Neuron (in vitro differentiated cells): Measurements from ENCODE around the gene MRPS25.

ENCODE experiments used
- H2AFZ ChIP-seq: one replicate; pipeline ENCODE4 v1.6.1; 2013; ENCODE audit warnings: low read depth, mild to moderate bottlenecking, inconsistent platforms, low read length, moderate library complexity
- H3K27me3 ChIP-seq: one replicate; pipeline ENCODE4 v1.6.1; 2013; ENCODE audit warnings: low read length; ENCODE audit not compliant: insufficient read depth
- H3K36me3 ChIP-seq: one replicate; pipeline ENCODE4 v1.6.1; 2013; ENCODE audit warnings: low read length; ENCODE audit not compliant: insufficient read depth
- H3K4me1 ChIP-seq: one replicate; pipeline ENCODE4 v1.6.1; 2013; ENCODE audit warnings: low read length; ENCODE audit not compliant: insufficient read depth
- H3K4me3 ChIP-seq: 2 replicates; pipeline ENCODE4 v1.5.1; 2013; ENCODE audit warnings: mild to moderate bottlenecking, low read length, moderate library complexity
- H3K9me3 ChIP-seq: one replicate; pipeline ENCODE4 v1.6.1; 2013; ENCODE audit warnings: low read length

The MRPS25 gene

GRCh38 chr3:15097891-15098290 is 32.8 kb upstream of the MRPS25 start:
- Histone ChIP-seq H3K9me3 (no peaks in the 10 kb centered on the region), H3K27me3 (no peaks in the 10 kb centered on the region), H3K36me3 (peaks cover 31% of the 10 kb centered on the region), H3K4me3 (peak overlapping the region; percentile 73), H2AFZ (no peak overlapping the region), H3K4me1 (peaks cover 14% of the 10 kb centered on the region)

GRCh38 chr3:15096046-15096445 is 30.9 kb upstream of the MRPS25 start:
- Histone ChIP-seq H3K27me3 (no peaks in the 10 kb centered on the region), H3K4me1 (peaks cover 14% of the 10 kb centered on the region), H3K9me3 (no peaks in the 10 kb centered on the region), H3K36me3 (peaks cover 38% of the 10 kb centered on the region), H3K4me3 (no peak overlapping the region), H2AFZ (no peak overlapping the region)

GRCh38 chr3:15094187-15094875 is 29.2 kb upstream of the MRPS25 start:
- Histone ChIP-seq H2AFZ (no peak overlapping the region), H3K27me3 (no peaks in the 10 kb centered on the region)

GRCh38 chr3:15092686-15093085 is 27.6 kb upstream of the MRPS25 start:
- Histone ChIP-seq H3K4me3 (no peak overlapping the region), H2AFZ (no peak overlapping the region), H3K36me3 (peaks cover 61% of the 10 kb centered on the region), H3K27me3 (no peaks in the 10 kb centered on the region), H3K4me1 (peaks cover 3% of the 10 kb centered on the region), H3K9me3 (no peaks in the 10 kb centered on the region)

More at GRCh38 chr3:15094187-15094875, 29.2 kb upstream of the MRPS25 start:
- H3K4me3 ChIP-seq, result no peak overlapping the region
- peaks cover 8% of the 10 kb centered on the region for H3K4me1 ChIP-seq
- H3K9me3 ChIP-seq, result no peaks in the 10 kb centered on the region
- H3K36me3 ChIP-seq, result peaks cover 49% of the 10 kb centered on the region

- no peak overlapping the region for H2AFZ ChIP-seq
- H3K4me1 ChIP-seq, result no peaks in the 10 kb centered on the region
- no peaks in the 10 kb centered on the region for H3K9me3 ChIP-seq
- no peaks in the 10 kb centered on the region for H3K27me3 ChIP-seq
- H3K36me3 ChIP-seq, result peaks cover 67% of the 10 kb centered on the region
- H3K4me3 ChIP-seq, result no peak overlapping the region
These were observed 26.5 kb upstream of the MRPS25 start for GRCh38 chr3:15091575-15091974.

GRCh38 chr3:15089201-15089600 is 24.1 kb upstream of the MRPS25 start:
- H3K9me3 ChIP-seq, result no peaks in the 10 kb centered on the region
- H3K4me1 ChIP-seq, result no peaks in the 10 kb centered on the region
- H3K36me3 ChIP-seq, result peaks cover 66% of the 10 kb centered on the region
- H2AFZ ChIP-seq, result no peak overlapping the region
- H3K27me3 ChIP-seq, result no peaks in the 10 kb centered on the region
- no peak overlapping the region for H3K4me3 ChIP-seq

- Histone ChIP-seq H2AFZ (no peak overlapping the region), H3K4me3 (no peak overlapping the region), H3K36me3 (peaks cover 80% of the 10 kb centered on the region)
These were observed 21.6 kb upstream of the MRPS25 start for GRCh38 chr3:15086699-15087098.

GRCh38 chr3:15086263-15086662 is 21.1 kb upstream of the MRPS25 start:
- H3K36me3 ChIP-seq, result peaks cover 80% of the 10 kb centered on the region
- no peaks in the 10 kb centered on the region for H3K4me1 ChIP-seq
- H3K9me3 ChIP-seq, result no peaks in the 10 kb centered on the region
- no peaks in the 10 kb centered on the region for H3K27me3 ChIP-seq
- no peak overlapping the region for H2AFZ ChIP-seq
- no peak overlapping the region for H3K4me3 ChIP-seq

More at GRCh38 chr3:15086699-15087098, 21.6 kb upstream of the MRPS25 start:
- no peaks in the 10 kb centered on the region for H3K9me3 ChIP-seq
- H3K27me3 ChIP-seq, result no peaks in the 10 kb centered on the region
- no peaks in the 10 kb centered on the region for H3K4me1 ChIP-seq

GRCh38 chr3:15083252-15083651 is 18.1 kb upstream of the MRPS25 start:
- Histone ChIP-seq H3K27me3 (no peaks in the 10 kb centered on the region), H3K4me1 (no peaks in the 10 kb centered on the region), H3K4me3 (no peak overlapping the region), H3K9me3 (no peaks in the 10 kb centered on the region), H3K36me3 (peaks cover 81% of the 10 kb centered on the region), H2AFZ (no peak overlapping the region)

GRCh38 chr3:15081960-15082664 is 17.0 kb upstream of the MRPS25 start:
- peaks cover 87% of the 10 kb centered on the region for H3K36me3 ChIP-seq
- H3K4me1 ChIP-seq, result no peaks in the 10 kb centered on the region
- H2AFZ ChIP-seq, result no peak overlapping the region
- no peak overlapping the region for H3K4me3 ChIP-seq
- H3K27me3 ChIP-seq, result no peaks in the 10 kb centered on the region
- H3K9me3 ChIP-seq, result no peaks in the 10 kb centered on the region

GRCh38 chr3:15079091-15079490 is 14.0 kb upstream of the MRPS25 start:
- Histone ChIP-seq H3K4me3 (no peak overlapping the region), H3K27me3 (no peaks in the 10 kb centered on the region), H3K36me3 (peaks cover 91% of the 10 kb centered on the region), H3K9me3 (no peaks in the 10 kb centered on the region), H3K4me1 (no peaks in the 10 kb centered on the region), H2AFZ (no peak overlapping the region)

GRCh38 chr3:15074500-15074899 is 9.4 kb upstream of the MRPS25 start:
- Histone ChIP-seq H3K36me3 (peaks cover 81% of the 10 kb centered on the region), H2AFZ (no peak overlapping the region), H3K27me3 (no peaks in the 10 kb centered on the region), H3K4me3 (no peak overlapping the region), H3K4me1 (no peaks in the 10 kb centered on the region), H3K9me3 (no peaks in the 10 kb centered on the region)

- Histone ChIP-seq H3K36me3 (peaks cover 56% of the 10 kb centered on the region), H3K27me3 (no peaks in the 10 kb centered on the region), H2AFZ (no peak overlapping the region), H3K9me3 (no peaks in the 10 kb centered on the region), H3K4me3 (no peak overlapping the region), H3K4me1 (no peaks in the 10 kb centered on the region)
These were observed 6.6 kb upstream of the MRPS25 start for GRCh38 chr3:15071699-15072098.
